ENCODE data around the gene KIF19.
A peak's percentile ranks its signal among the peaks of the same experiment; 100 is the strongest.
"Not testable (repeated sequence)": the region's sequence is repeated elsewhere in the genome, so short reads cannot be mapped to it uniquely, and the experiment has no call there.

The KIF19 gene

GRCh38 chr17:74385201-74385600 lies 59.2 kb downstream of the KIF19 start:
- no peak for DNase-seq

DNA sequence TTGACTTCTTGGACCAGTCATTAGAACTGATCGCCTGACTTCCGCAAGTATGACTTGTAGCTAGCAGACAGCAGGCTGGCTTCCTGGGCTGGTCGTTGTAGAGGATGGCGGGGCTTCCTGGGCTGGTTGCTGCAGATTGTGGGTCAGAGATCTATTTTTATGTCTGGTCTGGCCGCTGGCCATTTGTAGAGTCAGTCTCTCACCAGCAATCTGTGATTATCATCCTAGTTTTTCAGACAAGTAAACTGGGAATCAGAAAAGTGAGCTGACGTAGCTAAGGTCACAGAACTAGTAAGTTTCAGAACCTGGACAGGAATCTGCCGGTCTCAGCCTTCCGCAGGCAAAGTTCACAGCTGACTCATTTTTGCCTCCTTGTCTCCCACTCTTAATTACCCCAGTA lies 60.4 kb downstream of the KIF19 start:
- DNase-seq: peak in 2 of 58 donors; percentile 10 to 29

DNA sequence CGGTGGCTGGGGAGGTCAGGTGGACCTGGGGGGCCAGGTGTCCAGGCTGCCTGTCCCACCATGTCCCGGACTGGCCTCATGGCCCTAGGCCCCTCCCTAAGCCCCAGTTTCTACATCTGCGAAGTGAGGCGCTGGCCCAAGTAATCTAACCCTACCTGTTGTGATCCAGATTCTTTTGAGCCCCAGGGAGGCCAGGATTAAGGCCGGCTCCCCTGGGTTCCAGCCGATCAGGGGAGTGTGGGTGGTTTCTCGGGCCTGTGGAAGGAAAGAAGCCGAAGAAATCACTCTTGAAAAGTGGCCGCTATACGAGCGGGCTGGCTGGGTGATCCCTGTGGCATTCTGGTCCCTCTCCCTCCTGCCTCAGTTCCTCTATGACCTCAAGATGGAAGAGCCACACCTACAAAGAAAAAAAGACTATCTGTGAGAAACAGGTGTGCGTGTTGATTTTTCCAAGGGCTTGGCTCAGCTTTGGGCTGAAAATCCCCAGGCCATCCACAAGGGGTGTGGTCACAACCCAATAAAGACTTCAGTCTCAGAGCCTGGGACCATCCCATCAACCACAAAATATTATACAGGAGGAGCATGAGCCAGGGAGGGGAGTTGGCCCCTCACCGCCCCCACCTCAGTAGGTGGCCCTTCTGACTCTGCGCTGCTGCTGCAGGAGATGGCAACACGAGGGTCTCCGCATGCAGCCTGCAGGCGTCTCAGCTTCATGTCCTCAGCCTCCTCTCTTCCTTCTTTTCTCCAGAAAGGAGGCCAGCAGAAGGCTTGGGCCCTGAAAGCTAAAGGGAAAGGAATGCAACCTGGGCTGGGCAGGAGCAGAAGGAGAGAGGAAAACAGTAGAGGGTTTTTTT lies 61.6 kb downstream of the KIF19 start:
- no peak for DNase-seq

DNA sequence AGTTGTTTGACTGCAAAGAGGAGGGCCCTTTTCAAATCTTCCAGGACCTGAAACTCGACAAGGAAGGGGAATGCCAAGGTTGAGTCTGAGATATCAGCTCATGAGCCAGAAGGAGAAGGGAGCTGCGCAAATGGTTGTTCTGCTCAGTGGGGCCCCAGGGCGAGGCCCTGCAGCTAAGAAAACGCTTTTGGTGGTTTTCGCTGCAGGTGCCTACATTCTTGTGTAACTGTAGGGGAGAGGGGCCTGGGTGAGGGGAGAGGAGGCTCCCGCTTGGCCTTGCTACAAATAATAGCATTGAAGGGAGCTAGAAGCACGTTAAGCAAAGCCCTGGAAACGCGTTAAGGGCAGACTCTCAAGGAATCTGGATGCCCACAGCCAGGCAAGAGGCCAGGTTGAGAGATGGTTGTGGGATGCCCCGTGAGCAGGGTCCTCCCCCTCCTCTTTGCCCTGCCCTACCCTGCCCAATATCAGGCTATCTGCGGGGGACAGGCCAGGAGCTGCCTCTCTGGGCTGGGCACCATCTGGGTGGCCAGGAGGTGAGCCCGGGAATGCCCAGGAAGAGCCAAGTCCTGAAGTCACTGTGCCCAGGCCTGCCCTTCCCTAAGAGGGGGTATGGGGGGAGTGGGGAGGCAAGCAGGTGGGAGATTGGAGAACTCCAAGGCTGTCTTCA lies 63.2 kb downstream of the KIF19 start:
- no peak for DNase-seq

- no peak for DNase-seq
These were observed 64.1 kb downstream of the KIF19 start for GRCh38 chr17:74389937-74390679.

DNA sequence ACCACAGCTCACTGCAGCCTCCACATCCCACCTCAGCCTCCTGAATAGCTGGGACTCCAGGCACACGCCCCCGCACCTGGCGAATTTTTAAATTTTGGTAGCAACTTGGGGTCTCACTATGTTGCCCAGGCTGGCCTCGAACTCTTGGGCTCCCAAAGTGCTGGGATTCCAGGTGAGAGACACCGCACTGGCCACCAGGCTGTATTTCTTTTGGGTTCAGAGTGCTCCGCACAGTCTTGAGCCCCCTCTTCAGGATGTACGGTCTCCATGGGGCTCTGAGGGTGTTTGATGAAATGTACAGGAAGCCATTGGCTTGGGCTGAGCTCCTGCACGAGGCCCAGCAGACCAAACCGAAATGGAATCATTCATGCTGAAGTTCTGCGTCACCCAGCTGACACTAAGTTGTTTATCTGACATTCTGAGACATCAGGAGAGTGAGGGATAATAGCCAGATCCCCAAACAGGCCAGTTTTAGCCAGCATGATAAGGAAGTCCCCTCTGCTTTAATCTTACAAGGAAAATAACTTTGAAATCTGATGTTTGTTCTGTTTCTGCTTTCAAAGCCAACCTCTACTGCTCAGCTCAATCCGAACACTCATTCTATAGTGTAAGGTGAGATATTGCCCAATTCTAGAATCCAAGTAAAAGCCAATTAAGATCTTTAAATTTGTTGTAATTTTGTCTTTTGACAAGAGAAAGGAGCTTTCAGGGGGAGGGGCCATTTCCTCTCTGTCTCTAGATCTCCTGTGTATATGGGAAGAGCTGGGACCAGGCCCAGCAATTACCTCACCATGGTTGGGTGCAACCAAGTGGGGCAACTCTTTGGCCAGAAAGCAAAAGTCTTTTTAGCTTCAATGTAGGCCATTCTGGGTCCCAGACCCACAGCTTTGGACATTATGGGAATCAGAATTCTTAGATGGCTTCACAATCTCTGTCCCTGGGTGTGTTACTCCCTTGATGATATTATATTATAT lies 64.9 kb downstream of the KIF19 start:
- no peak for DNase-seq

- DNase-seq: no peak
These were observed 65.7 kb downstream of the KIF19 start for GRCh38 chr17:74391771-74392170.

DNA sequence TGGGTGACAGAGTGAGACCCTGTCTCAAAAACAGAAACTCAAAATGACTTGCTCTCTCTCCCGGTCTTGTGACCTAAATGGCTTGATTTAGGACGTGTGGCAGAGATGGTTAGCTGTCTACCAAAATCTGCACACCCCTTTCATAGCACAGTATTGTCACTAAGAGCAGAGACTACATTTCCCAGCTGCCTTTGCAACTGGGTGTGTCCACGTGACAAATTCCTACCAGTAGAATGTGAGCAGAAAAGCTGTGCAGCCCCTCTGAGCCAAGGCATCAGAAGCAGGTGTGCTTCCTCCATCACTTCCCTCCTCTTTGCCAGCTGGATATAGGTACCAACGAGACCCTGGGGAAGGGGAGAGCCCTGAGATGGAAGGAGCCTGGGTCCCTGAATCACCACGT lies 66.8 kb downstream of the KIF19 start:
- DNase-seq: no peak

- DNase-seq: peak in 25 of 58 donors; percentile 5 to 65 (median 24)
These were observed 67.4 kb downstream of the KIF19 start for GRCh38 chr17:74393346-74393942.

DNA sequence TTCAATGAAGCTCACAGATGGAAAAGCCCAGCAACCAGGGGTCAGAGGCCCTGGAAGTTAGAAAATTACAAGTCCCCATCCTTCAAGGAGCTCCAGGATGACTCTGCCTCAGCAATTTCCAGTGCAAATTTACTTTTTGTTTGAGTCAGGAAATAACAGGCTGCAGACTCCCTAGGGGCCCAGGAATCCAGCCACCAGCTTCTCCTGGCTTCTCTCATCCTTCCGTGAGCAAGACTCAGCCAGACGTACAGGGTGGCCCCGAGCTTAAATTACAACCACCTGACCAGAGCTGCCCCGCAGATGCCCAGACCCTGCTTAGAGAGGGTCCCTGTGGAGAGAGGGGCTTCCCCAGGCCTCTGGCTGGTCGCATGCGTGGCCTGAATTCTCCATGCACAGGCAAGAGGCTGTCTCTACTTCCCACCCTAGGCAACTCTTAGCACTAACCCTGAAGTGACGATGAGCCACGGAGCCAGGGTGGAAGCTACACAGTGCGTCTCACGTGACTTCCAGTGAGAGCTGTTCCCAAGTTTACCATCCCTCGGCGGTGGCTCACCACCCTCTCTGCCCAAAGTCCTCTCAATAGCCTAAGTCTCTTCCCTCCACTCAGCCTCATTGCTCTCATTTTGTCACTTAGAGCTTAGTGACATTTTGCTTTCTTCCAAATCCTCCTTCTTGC lies 68.4 kb downstream of the KIF19 start:
- no peak for DNase-seq

DNA sequence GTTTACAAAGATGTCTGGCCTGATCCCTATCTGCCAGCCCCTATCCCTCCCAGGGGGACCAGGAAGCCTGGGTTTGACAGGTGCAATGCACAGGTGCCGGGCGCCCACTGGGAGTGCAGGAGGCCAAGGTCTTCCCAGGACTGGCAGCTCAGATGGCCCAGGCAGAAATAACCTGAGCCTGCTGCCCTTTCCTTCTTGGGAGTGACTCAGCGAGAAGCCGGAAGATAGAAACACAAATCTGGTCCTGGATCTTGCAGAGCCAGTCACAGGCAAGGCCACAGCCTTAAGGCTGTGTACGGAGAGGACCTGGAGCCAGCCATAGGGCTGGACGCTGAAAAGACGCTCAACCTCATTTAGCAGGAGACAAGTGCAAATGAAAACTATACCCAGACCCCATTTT lies 69.0 kb downstream of the KIF19 start:
- no peak for DNase-seq

DNA sequence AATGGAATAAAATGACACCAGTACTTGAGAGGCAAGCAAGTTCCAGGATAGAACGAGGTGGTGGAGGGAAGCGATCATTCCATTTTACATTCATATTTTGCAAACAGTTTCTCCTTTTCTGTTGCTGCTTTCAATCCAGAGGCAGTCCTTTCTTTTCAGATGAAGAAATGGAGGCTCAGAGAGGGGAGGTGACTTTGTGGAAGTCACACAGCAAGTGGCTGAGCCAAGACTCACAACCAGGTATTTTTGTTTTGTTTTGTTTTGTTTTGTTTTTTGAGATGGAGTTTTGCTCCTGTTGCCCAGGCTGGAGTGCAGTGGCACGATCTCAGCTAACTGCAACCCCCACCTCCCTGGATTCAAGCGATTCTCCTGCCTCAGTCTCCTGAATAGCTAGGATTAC lies 70.5 kb downstream of the KIF19 start:
- DNase-seq: no peak

DNA sequence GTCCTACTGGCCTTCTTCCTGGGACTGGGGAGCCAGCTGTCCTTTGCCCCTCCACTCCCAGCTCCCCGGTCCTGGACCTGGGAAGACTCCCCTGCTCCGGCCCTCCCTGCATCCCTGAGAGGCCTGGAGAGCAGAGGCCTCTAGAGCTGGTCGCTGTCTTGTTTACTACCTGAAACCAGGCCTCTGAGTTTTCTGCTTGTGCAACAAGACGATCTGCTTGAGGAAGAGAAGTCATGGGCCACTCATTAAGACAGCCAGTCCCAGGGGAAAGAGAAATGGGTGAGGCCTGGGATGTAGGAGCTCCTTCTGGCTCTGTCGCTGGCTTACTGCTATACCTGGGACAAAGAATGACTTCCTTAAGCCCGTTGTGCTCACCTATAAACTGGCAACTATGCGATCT lies 76.0 kb downstream of the KIF19 start:
- DNase-seq: no peak

- no peak for DNase-seq
These were observed 77.6 kb downstream of the KIF19 start for GRCh38 chr17:74403512-74404137.

DNA sequence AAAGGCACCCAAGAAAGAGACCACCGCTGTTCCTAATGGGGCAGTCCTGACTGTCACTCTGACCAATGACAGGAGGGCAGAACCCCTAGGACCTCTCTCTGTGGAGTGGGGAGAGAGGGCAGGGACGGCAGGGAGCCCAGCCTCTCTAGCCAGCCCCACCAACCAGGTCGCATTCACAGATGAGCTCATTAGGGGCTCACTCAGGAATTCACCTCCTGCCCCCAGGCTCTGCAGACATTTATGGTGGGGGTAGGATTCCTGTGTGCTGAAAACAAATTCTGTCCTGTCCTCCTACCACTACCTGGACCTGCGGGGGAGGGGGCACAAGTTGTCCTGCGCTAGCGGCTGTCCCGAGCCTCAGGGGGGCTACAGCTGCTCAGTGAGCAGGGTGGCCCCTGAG lies 78.2 kb downstream of the KIF19 start:
- DNase-seq: no peak

- no peak for DNase-seq
These were observed 78.8 kb downstream of the KIF19 start for GRCh38 chr17:74404789-74405188.

DNA sequence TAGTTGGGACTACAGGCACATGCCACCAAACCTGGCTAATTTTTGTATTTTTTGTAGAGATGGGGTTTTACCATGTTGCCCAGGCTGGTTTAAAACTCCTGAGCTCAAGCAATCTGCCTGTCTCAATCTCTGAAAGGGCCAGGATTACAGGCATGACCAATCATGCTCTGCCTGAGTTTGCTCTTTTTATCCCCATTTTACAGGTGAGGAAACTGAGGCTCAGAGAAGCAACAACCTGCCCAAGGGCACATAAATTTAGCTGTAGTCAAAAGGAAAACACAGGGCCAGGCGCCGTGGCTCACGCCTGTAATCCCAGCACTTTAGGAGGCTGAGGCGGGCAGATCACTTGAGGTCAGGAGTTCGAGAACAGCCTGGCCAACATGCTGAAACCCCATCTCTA lies 79.3 kb downstream of the KIF19 start:
- DNase-seq: not testable (repeated sequence)

Data from anterior cingulate cortex (tissue), 58 donors.